Measurements from ENCODE around the gene PLK5.
"Not testable (repeated sequence)": the region's sequence is repeated elsewhere in the genome, so short reads cannot be mapped to it uniquely, and the experiment has no call there.

The PLK5 gene

DNA sequence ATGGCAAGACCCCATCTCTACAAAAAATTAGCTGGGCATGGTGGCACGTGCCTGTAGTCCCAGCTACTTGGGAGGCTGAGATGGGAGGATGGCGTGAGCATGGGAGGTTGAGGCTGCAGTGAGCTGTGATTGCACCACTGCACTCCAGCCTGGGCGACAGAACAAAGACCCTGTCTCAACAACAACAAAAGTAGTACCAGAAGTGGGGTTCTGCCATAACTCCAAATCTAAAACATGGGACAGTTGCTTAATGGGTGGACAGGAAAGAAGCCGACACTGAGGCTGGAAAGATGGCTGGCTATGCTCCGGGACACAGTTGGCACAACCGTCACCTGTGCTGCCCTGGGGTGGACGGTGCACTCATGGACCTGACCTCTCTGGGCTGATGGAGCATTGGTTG, 11.8 kb downstream of the PLK5 start:
- H3K27me3 Mint-ChIP-seq = peaks cover 30% of the 10 kb centered on the region
- not testable (repeated sequence) for H3K9me3 Mint-ChIP-seq; H3K36me3 Mint-ChIP-seq (ENCODE audit: low read depth); H3K4me1 Mint-ChIP-seq (ENCODE audit: low read depth); H3K4me3 Mint-ChIP-seq; DNase-seq; H3K27ac Mint-ChIP-seq

GRCh38 chr19:1538978-1539377, 15.1 kb downstream of the PLK5 start:
- no peaks in the 10 kb centered on the region for H3K36me3 Mint-ChIP-seq (ENCODE audit: low read depth)
- no peak overlapping the region for H3K4me3 Mint-ChIP-seq
- H3K27me3 Mint-ChIP-seq = peaks cover 36% of the 10 kb centered on the region
- DNase-seq = no peak
- H3K27ac Mint-ChIP-seq = no peak overlapping the region
- no peaks in the 10 kb centered on the region for H3K4me1 Mint-ChIP-seq (ENCODE audit: low read depth)
- H3K9me3 Mint-ChIP-seq = no peaks in the 10 kb centered on the region

DNA sequence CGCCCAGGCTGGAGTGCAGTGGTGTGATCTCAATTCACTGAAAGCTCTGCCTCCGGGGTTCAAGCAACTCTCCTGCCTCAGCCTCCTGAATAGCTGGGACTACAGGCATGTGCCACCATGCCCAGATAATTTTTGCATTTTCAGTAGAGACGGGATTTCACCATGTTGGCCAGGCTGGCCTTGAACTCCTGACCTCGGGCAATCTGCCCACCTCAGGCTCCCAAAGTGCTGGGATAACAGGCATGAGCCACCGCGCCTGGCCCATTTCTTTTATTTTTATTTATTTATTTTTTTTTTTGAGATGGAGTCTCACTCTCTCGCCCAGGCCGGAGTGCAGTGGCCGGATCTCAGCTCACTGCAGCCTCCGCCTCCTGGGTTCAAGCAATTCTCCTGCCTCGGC, 15.9 kb downstream of the PLK5 start:
- H3K4me3 Mint-ChIP-seq; DNase-seq; H3K4me1 Mint-ChIP-seq (ENCODE audit: low read depth); H3K36me3 Mint-ChIP-seq (ENCODE audit: low read depth); H3K9me3 Mint-ChIP-seq; H3K27ac Mint-ChIP-seq: not testable (repeated sequence)
- H3K27me3 Mint-ChIP-seq = peaks cover 39% of the 10 kb centered on the region

- DNase-seq = no peak
- Mint-ChIP-seq H3K4me3 (no peak overlapping the region), H3K4me1 (ENCODE audit: low read depth) (no peaks in the 10 kb centered on the region), H3K36me3 (ENCODE audit: low read depth) (no peaks in the 10 kb centered on the region), H3K27ac (no peak overlapping the region), H3K9me3 (no peaks in the 10 kb centered on the region), H3K27me3 (peaks cover 34% of the 10 kb centered on the region)
Measured at GRCh38 chr19:1540365-1540925, 16.6 kb downstream of the PLK5 start.

- Mint-ChIP-seq H3K36me3 (ENCODE audit: low read depth) (no peaks in the 10 kb centered on the region), H3K9me3 (no peaks in the 10 kb centered on the region), H3K4me3 (no peak overlapping the region), H3K27me3 (peaks cover 34% of the 10 kb centered on the region), H3K4me1 (ENCODE audit: low read depth) (peaks cover 4% of the 10 kb centered on the region), H3K27ac (no peak overlapping the region)
- DNase-seq = no peak
Measured at GRCh38 chr19:1549332-1549945, 25.6 kb downstream of the PLK5 start.

GRCh38 chr19:1551068-1552040, 27.5 kb downstream of the PLK5 start:
- Mint-ChIP-seq H3K4me3 (no peak overlapping the region), H3K27ac (no peak overlapping the region), H3K4me1 (ENCODE audit: low read depth) (no peaks in the 10 kb centered on the region), H3K27me3 (peaks cover 23% of the 10 kb centered on the region), H3K9me3 (no peaks in the 10 kb centered on the region), H3K36me3 (ENCODE audit: low read depth) (no peaks in the 10 kb centered on the region)
- DNase-seq = no peak

DNA sequence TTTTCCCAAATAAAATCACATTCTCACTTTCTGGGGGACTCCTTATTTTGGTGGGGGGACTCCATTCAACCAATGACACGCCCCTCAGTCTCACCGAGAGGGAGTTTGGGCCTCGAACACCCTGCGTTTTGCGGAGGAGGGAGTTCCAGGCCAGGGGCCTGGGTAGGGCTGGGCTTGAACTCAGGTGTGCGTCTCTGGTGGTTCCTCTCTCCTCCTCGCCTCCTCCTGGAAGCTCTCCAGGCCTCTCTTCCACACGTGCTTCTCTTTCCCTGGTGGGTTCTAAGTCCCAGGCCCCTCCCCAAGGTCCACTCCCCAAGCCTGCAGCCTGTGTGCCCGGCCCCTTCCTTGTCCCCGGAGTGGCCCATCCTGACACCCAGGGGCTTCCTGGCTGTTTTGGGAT, 29.5 kb downstream of the PLK5 start:
- H3K27ac Mint-ChIP-seq = no peak overlapping the region
- H3K27me3 Mint-ChIP-seq = peaks cover 15% of the 10 kb centered on the region
- peaks cover 2% of the 10 kb centered on the region for H3K36me3 Mint-ChIP-seq (ENCODE audit: low read depth)
- H3K9me3 Mint-ChIP-seq = no peaks in the 10 kb centered on the region
- no peak for DNase-seq
- H3K4me3 Mint-ChIP-seq = no peak overlapping the region
- no peaks in the 10 kb centered on the region for H3K4me1 Mint-ChIP-seq (ENCODE audit: low read depth)

- Mint-ChIP-seq H3K27ac (no peak overlapping the region), H3K4me3 (no peak overlapping the region), H3K9me3 (no peaks in the 10 kb centered on the region), H3K27me3 (peaks cover 15% of the 10 kb centered on the region), H3K4me1 (ENCODE audit: low read depth) (no peaks in the 10 kb centered on the region), H3K36me3 (ENCODE audit: low read depth) (peaks cover 2% of the 10 kb centered on the region)
- no peak for DNase-seq
Measured at GRCh38 chr19:1554968-1555367, 31.1 kb downstream of the PLK5 start.

GRCh38 chr19:1555487-1556389, 31.9 kb downstream of the PLK5 start:
- Mint-ChIP-seq H3K4me3 (no peak overlapping the region), H3K36me3 (ENCODE audit: low read depth) (peaks cover 2% of the 10 kb centered on the region), H3K27me3 (peaks cover 14% of the 10 kb centered on the region), H3K4me1 (ENCODE audit: low read depth) (peaks cover 4% of the 10 kb centered on the region), H3K27ac (no peak overlapping the region), H3K9me3 (no peaks in the 10 kb centered on the region)
- no peak for DNase-seq

DNA sequence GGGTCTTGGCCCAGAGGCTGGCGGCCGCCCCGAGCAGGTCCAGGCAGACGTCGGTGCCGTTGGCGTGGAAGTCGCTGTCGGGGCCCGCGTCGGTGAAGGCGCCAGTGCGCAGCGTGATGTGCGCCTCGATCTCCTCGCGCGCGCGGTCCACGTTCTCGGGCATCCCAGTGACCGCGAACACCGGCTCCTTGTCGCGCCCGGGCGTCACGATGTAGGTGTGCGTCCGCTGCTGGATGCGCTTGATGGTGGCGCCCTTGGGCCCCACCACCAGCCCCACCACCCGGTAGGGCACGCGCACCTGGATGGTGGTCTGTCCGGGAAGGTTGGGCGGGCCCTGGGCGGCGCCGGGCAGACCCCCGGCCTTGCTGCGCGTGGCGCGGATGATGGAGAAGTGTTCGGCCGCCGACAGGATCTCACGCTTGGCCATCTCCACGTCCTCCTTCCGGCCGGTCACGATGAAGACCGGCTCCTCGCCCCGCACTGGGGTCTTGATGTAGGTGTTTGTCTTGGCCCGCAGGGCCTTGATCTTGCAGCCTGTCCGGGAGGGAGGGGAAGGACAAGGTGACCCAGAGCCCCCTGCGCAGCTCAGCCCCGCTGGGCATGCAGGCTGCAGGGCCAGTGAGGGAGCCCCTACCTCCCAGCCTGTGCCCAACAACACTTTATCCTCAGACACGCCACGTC, 32.7 kb downstream of the PLK5 start:
- H3K9me3 Mint-ChIP-seq = no peaks in the 10 kb centered on the region
- no peak overlapping the region for H3K4me3 Mint-ChIP-seq
- H3K4me1 Mint-ChIP-seq (ENCODE audit: low read depth) = peaks cover 4% of the 10 kb centered on the region
- H3K27me3 Mint-ChIP-seq = peaks cover 9% of the 10 kb centered on the region
- H3K27ac Mint-ChIP-seq = no peak overlapping the region
- peaks cover 2% of the 10 kb centered on the region for H3K36me3 Mint-ChIP-seq (ENCODE audit: low read depth)
- no peak for DNase-seq

DNA sequence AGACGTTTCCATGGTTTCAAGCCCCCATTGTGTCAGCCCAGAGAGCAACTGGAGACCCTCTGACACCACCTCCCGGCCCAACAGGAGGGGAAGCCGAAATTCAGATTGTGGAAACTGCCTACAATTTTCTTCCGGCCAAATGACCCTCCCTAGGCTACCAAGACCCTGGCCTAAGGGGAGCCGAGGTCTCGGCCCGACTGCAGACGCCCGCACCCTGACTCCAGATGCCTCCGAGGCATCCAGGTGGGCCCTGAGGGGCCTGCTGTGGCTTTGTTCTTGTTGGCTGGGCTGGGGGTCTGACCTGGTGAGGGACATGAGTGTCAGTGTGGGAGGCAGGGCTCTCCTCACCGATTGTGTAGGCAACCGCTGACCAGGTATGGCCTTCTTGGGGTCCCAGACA, 34.7 kb downstream of the PLK5 start:
- Mint-ChIP-seq H3K36me3 (ENCODE audit: low read depth) (peaks cover 2% of the 10 kb centered on the region), H3K4me3 (no peak overlapping the region), H3K27me3 (no peaks in the 10 kb centered on the region), H3K27ac (no peak overlapping the region), H3K9me3 (no peaks in the 10 kb centered on the region), H3K4me1 (ENCODE audit: low read depth) (peaks cover 4% of the 10 kb centered on the region)
- DNase-seq = no peak

GRCh38 chr19:1560286-1560882, 36.5 kb downstream of the PLK5 start:
- Mint-ChIP-seq H3K27me3 (no peaks in the 10 kb centered on the region), H3K4me3 (no peak overlapping the region), H3K4me1 (ENCODE audit: low read depth) (peaks cover 4% of the 10 kb centered on the region), H3K36me3 (ENCODE audit: low read depth) (peaks cover 2% of the 10 kb centered on the region), H3K9me3 (no peaks in the 10 kb centered on the region), H3K27ac (no peak overlapping the region)
- DNase-seq = no peak

DNA sequence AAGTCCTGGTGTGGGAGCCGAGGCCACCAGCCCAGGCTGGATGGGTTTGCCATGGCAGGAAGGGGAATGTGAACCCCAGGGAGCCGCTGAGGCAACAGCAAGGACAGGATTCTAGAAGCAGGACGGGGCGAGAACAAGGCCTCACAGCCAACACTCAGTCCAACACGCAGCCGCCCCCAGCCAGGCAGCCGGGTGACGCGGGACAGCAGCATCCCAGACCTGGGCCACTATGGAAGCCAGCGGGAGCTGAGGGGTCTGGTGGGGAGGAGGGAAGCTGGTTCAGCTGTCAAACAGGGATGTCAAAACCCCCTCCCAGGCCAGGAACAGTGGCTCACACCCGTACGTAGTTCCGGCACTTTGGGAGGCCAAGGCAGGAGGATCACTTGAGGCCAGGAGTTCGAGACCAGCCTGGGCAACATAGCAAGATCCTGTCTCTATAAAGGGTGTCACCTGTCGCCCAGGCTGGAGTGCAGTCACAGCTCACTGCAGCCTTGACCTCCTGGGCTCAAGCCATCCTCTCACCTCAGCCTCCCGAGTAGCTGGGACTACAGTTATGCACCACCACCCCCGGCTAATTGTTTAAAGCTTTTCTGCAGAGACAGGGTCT, 37.5 kb downstream of the PLK5 start:
- Mint-ChIP-seq H3K27ac (no peak overlapping the region), H3K9me3 (no peaks in the 10 kb centered on the region), H3K36me3 (ENCODE audit: low read depth) (peaks cover 2% of the 10 kb centered on the region), H3K27me3 (no peaks in the 10 kb centered on the region), H3K4me1 (ENCODE audit: low read depth) (peaks cover 4% of the 10 kb centered on the region), H3K4me3 (no peak overlapping the region)
- no peak for DNase-seq
